Ishikawa (cell line): ENCODE measurements around the gene SLFN5.

Experiments
- CEBPB ChIP-seq: IDR thresholded peaks from 2 replicates; pipeline ENCODE4 v1.6.1; 2012
- CREB1 ChIP-seq: IDR thresholded peaks from 2 replicates; pipeline ENCODE4 v1.6.1; 2012; ENCODE audit warnings: low read depth
- EGR1 ChIP-seq: IDR thresholded peaks from 2 replicates; pipeline ENCODE4 v1.6.1; 2012
- EP300 ChIP-seq: IDR thresholded peaks from 2 replicates; pipeline ENCODE4 v1.6.1; 2012; ENCODE audit warnings: borderline replicate concordance
- FOXM1 ChIP-seq: IDR thresholded peaks from 2 replicates; pipeline ENCODE4 v1.6.1; 2012; ENCODE audit warnings: low read depth, borderline replicate concordance
- NFIC ChIP-seq: IDR thresholded peaks from 2 replicates; pipeline ENCODE4 v1.6.1; 2012
- RAD21 ChIP-seq: IDR thresholded peaks from 2 replicates; pipeline ENCODE4 v1.6.1; 2012; ENCODE audit warnings: low read depth
- TAF1 ChIP-seq: IDR thresholded peaks from 2 replicates; pipeline ENCODE4 v1.6.1; 2012; ENCODE audit warnings: low read depth, mild to moderate bottlenecking
- TCF12 ChIP-seq: IDR thresholded peaks from 2 replicates; pipeline ENCODE4 v1.6.1; 2012; ENCODE audit warnings: low read depth
- TEAD4 ChIP-seq: IDR thresholded peaks from 2 replicates; pipeline ENCODE4 v1.6.1; 2012
- YY1 ChIP-seq: IDR thresholded peaks from 2 replicates; pipeline ENCODE4 v1.6.1; 2012; ENCODE audit warnings: low read depth
- ZBTB7A ChIP-seq: IDR thresholded peaks from 2 replicates; pipeline ENCODE4 v1.6.1; 2012; ENCODE audit warnings: low read depth
- TF ChIP-seq, protein P1 (sequence below): IDR thresholded peaks from 2 replicates; pipeline ENCODE4 v1.6.1; 2012
- TF ChIP-seq, protein P2 (sequence below): IDR thresholded peaks from 2 replicates; pipeline ENCODE4 v1.6.1; 2012; ENCODE audit warnings: low read depth, mild to moderate bottlenecking
- TF ChIP-seq, protein P3 (sequence below): IDR thresholded peaks from 2 replicates; pipeline ENCODE4 v1.6.1; 2012

SLFN5 gene

DNA sequence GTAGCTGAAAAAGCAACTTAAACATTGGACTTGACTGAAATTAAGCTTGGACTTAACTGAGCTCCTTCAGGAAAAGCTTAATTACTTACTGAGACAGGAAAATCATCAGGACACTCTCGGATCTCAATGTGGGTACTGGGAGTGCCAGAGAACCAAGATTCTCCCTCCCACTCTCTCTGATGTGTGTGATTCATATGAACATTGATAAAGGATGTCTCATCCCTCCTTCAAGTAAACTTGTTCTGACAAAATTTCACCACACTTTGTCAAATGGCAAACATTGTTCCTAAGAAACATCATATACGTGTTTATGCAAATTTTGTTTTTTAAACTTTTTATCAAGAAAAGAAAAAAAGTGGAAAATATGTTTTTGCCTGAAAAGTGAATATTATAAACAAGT lies 4.1 kb upstream of the SLFN5 start:
- TF ChIP-seq NFIC (no peak), TAF1 (no peak), YY1 (no peak)

DNA sequence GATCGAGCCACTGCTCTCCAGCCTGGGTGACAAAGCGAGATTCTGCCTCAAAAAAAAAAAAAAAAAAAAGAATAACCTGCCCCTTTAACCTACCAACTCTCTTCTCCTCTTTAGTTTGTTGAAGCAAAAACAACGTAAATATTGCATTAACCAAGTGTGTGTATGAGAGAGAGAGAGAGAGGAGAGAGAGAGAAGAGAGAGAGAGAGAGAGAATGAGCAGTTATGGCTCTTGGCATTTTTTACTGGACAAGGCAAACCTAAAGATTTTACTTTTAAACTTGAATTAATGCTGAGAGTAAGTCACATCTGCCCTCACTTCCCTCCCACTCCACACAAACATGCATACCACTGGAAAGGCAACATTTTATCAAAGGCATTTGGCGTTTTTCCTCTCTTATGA lies 3.0 kb upstream of the SLFN5 start:
- TF ChIP-seq CEBPB = no peak
- no peak for TF ChIP-seq CREB1
- TF ChIP-seq NFIC = no peak
- no peak for TF ChIP-seq TCF12

DNA sequence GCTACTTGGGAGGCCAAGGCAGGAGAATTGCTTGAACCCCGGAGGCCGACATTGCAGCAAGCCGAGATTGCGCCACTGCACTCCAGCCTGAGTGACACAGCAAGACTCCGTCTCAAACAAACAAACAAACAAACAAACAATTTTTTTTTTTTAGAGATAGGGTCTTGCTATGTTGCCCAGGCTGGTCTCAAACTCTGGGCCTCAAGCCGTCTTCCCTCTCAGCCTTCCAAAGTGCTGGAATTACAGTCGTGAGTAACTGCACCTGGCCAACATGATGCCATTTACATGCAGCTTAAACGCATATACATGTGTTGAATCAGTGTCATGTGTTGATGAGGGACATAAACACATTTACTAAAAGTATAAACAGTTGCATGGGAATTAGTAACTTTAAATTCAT lies 2.0 kb upstream of the SLFN5 start:
- TF ChIP-seq CREB1 (no peak), TAF1 (no peak), CEBPB (no peak), ZBTB7A (no peak), FOXM1 (no peak), EGR1 (no peak), TCF12 (no peak), EP300 (no peak), NFIC (no peak), RAD21 (no peak), TEAD4 (no peak)
- TF ChIP-seq, protein P1, sequence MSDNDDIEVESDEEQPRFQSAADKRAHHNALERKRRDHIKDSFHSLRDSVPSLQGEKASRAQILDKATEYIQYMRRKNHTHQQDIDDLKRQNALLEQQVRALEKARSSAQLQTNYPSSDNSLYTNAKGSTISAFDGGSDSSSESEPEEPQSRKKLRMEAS = no peak
- TF ChIP-seq, protein P2, sequence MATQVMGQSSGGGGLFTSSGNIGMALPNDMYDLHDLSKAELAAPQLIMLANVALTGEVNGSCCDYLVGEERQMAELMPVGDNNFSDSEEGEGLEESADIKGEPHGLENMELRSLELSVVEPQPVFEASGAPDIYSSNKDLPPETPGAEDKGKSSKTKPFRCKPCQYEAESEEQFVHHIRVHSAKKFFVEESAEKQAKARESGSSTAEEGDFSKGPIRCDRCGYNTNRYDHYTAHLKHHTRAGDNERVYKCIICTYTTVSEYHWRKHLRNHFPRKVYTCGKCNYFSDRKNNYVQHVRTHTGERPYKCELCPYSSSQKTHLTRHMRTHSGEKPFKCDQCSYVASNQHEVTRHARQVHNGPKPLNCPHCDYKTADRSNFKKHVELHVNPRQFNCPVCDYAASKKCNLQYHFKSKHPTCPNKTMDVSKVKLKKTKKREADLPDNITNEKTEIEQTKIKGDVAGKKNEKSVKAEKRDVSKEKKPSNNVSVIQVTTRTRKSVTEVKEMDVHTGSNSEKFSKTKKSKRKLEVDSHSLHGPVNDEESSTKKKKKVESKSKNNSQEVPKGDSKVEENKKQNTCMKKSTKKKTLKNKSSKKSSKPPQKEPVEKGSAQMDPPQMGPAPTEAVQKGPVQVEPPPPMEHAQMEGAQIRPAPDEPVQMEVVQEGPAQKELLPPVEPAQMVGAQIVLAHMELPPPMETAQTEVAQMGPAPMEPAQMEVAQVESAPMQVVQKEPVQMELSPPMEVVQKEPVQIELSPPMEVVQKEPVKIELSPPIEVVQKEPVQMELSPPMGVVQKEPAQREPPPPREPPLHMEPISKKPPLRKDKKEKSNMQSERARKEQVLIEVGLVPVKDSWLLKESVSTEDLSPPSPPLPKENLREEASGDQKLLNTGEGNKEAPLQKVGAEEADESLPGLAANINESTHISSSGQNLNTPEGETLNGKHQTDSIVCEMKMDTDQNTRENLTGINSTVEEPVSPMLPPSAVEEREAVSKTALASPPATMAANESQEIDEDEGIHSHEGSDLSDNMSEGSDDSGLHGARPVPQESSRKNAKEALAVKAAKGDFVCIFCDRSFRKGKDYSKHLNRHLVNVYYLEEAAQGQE = no peak

DNA sequence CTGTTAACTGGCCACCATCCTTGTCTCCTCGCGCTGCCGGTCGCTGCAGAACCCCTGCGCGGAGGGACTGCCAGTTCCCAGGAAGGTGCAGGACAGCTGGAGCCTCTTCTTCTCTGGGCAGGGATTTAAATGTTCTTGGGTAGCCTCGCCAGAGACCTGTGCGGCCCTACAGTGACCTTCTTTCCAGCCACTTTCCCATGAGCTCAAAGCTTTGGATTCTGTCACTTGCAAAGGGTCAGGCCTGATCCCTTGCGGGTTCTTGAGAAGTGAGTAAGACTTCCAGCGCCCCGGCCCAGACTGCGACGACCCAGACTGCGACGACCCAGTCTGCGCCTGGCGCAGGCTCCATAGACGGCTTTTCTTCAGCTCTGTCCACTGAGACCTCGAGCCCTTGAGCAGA lies 1.4 kb upstream of the SLFN5 start:
- TF ChIP-seq TCF12 = no peak

DNA sequence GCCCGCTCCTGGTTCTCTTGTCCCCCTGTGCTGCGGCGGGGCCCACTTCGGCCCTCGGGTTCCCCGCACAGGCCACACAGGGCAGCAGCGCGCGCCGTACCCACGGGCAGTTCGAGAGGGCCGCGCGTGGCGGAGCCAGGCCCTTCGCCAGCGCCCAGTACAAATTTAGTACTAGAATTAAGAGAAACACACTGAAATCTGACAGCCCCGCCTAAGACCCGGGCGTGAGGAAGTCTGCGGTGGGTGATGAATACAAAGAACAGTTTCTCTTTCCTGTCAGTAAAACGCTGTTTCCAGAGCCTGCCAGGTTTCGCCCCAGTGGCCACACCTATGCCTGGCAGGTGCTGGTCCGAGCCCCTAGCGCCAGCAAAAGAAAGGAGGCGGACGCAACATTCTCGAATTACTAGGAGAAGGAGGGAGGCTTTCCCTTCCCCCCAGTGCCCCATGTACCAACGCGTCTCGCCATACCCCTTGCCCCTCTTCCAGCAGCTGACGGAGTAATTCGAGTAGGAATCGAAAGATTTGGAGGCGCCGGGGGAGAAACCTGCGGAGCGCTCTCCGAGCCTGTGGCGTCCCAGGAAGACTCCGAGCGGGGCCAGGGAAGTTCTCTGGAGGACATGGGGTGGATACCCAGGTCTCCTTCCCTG lies 591 bp upstream of the SLFN5 start:
- no peak for TF ChIP-seq FOXM1
- TF ChIP-seq, protein P1 = 0 out of 2 replicates have a peak, but pooled peaks have one; percentile 16

DNA sequence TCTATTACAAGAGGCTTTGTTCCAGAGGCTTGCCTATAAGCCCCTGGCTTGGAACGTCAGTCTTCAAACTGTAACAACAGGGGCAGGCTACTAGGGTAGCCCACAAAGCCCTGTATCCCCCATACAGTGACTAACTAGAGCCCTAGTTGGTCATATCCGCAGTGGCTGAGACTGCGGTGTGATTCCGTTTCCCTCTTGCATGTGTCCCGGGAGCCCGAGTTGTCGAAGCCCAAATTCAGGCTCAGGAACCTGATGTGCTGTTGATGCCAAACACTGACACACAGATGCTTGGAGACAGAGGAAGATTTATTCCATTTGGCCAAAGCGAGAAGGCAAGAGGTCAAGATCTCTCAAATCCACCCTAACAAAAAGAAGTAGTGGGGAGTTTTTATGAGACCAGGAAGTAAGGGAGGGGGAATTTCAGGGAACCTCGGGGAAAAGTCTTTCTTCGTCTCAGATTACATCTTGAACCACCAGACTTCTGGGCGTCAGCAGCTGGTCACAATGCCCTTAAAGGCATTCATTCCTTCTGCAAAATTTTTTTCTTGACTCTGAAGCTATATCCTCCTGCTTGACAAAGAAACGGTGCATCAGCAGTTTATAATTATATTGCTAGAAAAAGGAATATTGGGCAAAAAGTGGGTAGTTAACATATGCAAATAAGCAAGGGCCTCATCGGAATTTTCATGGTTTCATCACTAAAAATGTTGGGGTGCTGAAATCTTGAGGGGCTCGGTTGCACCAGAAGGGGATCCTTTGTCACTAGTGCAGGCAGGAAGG lies 879 bp downstream of the SLFN5 start:
- no peak for TF ChIP-seq TEAD4
- TF ChIP-seq CREB1 = no peak
- TF ChIP-seq, protein P3, sequence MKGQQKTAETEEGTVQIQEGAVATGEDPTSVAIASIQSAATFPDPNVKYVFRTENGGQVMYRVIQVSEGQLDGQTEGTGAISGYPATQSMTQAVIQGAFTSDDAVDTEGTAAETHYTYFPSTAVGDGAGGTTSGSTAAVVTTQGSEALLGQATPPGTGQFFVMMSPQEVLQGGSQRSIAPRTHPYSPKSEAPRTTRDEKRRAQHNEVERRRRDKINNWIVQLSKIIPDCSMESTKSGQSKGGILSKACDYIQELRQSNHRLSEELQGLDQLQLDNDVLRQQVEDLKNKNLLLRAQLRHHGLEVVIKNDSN = no peak
- TF ChIP-seq YY1 = no peak
- no peak for TF ChIP-seq NFIC
- TF ChIP-seq EP300 = no peak
- TF ChIP-seq TAF1 = no peak
- TF ChIP-seq EGR1 = no peak
- TF ChIP-seq, protein P1 = no peak
- TF ChIP-seq FOXM1 = no peak
- TF ChIP-seq ZBTB7A = no peak
- TF ChIP-seq, protein P2 = no peak
- TF ChIP-seq TCF12 = no peak
- no peak for TF ChIP-seq CEBPB
- TF ChIP-seq RAD21 = no peak
